ENCODE results near the gene MACF1.

MACF1 gene

GRCh38 chr1:39392851-39393573 lies 188.5 kb downstream of the MACF1 start:
- no peak for DNase-seq (ENCODE audit: low read depth in 2 of 2)

- no peak for DNase-seq (ENCODE audit: low read depth in 2 of 2)
Observed at GRCh38 chr1:39393645-39394044, 189.2 kb downstream of the MACF1 start.

- no peak for DNase-seq (ENCODE audit: low read depth in 2 of 2)
Observed at GRCh38 chr1:39394059-39394458, 189.6 kb downstream of the MACF1 start.

- no peak for DNase-seq (ENCODE audit: low read depth in 2 of 2)
Observed at GRCh38 chr1:39394598-39394997, 190.1 kb downstream of the MACF1 start.

- no peak for DNase-seq (ENCODE audit: low read depth in 2 of 2)
Observed at GRCh38 chr1:39395357-39395831, 190.9 kb downstream of the MACF1 start.

- DNase-seq (ENCODE audit: low read depth in 2 of 2), result no peak
Observed at GRCh38 chr1:39396671-39397070, 192.2 kb downstream of the MACF1 start.

GRCh38 chr1:39397487-39397886 lies 193.0 kb downstream of the MACF1 start:
- no peak for DNase-seq (ENCODE audit: low read depth in 2 of 2)

GRCh38 chr1:39398278-39399021 lies 194.0 kb downstream of the MACF1 start:
- DNase-seq (ENCODE audit: low read depth in 2 of 2), result no peak

- DNase-seq (ENCODE audit: low read depth in 2 of 2), result no peak
Observed at GRCh38 chr1:39401106-39401505, 196.6 kb downstream of the MACF1 start.

GRCh38 chr1:39404876-39405275 lies 200.4 kb downstream of the MACF1 start:
- no peak for DNase-seq (ENCODE audit: low read depth in 2 of 2)

- DNase-seq (ENCODE audit: low read depth in 2 of 2), result no peak
Observed at GRCh38 chr1:39405358-39405757, 200.9 kb downstream of the MACF1 start.

- DNase-seq (ENCODE audit: low read depth in 2 of 2), result no peak
Observed at GRCh38 chr1:39406533-39407450, 202.3 kb downstream of the MACF1 start.

GRCh38 chr1:39407510-39407895 lies 203.0 kb downstream of the MACF1 start:
- DNase-seq (ENCODE audit: low read depth in 2 of 2), result no peak

- no peak for DNase-seq (ENCODE audit: low read depth in 2 of 2)
Observed at GRCh38 chr1:39407896-39408640, 203.6 kb downstream of the MACF1 start.

GRCh38 chr1:39408641-39409054 lies 204.2 kb downstream of the MACF1 start:
- peak; percentile 83 for DNase-seq (ENCODE audit: low read depth in 2 of 2)

GRCh38 chr1:39409055-39409816 lies 204.7 kb downstream of the MACF1 start:
- no peak for DNase-seq (ENCODE audit: low read depth in 2 of 2)

GRCh38 chr1:39410915-39411436 lies 206.5 kb downstream of the MACF1 start:
- peak in 1 of 2 donors; percentile 38 for DNase-seq (ENCODE audit: low read depth in 2 of 2)

- DNase-seq (ENCODE audit: low read depth in 2 of 2), result no peak
Observed at GRCh38 chr1:39411526-39412478, 207.3 kb downstream of the MACF1 start.

GRCh38 chr1:39412892-39413291 lies 208.4 kb downstream of the MACF1 start:
- DNase-seq (ENCODE audit: low read depth in 2 of 2), result no peak
